Measurements from ENCODE around the gene MYO9A.
"Not testable (repeated sequence)": the region's sequence is repeated elsewhere in the genome, so short reads cannot be mapped to it uniquely, and the experiment has no call there.

The MYO9A gene

GRCh38 chr15:72086920-72087648, 30.9 kb downstream of the MYO9A start:
- DNase-seq, result no peak

GRCh38 chr15:72086010-72086697, 31.8 kb downstream of the MYO9A start:
- DNase-seq, result no peak

- DNase-seq, result no peak
Measured at GRCh38 chr15:72082176-72082575, 35.8 kb downstream of the MYO9A start.

- no peak for DNase-seq
Measured at GRCh38 chr15:72078887-72079286, 39.1 kb downstream of the MYO9A start.

DNA sequence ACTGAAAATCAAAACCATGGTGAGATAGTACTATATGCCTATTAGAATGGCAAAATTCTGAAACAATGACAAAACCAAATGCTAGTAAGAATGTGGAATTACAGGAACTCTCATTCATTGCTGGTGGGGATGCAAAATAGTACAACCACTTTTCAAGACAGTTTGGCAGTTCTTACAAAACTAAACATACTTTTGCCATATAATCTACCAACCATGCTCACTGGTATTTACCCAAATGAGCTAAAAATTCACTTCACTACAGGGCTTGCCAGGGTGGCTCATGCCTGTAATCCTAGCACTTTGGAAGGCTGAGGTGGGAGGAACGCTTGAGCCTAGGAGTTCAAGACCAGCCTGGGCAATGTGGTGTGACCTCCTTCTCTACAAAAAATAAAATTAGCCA, 40.0 kb downstream of the MYO9A start:
- no peak for DNase-seq

- no peak for DNase-seq
Measured at GRCh38 chr15:72074335-72075060, 43.5 kb downstream of the MYO9A start.

GRCh38 chr15:72071448-72071825, 46.5 kb downstream of the MYO9A start:
- not testable (repeated sequence) for DNase-seq

DNA sequence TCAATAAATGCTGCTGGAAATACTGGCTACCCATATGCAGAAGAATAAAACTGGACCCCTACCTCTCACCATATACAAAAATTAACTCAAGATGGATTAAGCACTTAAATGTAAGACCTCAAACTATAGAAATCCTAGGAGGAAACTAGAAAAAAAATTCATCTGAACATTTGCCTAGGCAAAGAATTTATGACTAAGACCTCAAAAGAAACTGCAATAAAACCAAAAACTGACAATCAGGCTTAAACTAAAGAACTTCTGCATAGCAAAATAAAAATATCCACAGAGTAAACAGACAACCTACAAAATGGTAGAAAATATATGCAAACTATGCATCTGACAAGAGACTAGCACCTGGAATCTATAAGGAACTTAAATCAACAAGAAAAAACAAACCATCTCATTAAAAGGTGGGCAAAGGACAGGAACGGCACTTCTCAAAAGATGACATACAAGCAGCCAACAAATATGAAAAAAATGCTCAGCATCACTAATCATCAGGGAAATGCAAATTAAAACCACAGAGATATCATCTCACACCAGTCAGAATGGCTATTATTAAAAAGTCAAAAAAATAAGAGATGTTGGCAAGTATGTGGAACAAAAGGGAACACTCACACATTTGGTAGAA, 47.0 kb downstream of the MYO9A start:
- no peak for DNase-seq

- no peak for DNase-seq
Measured at GRCh38 chr15:72068856-72069255, 49.1 kb downstream of the MYO9A start.

DNA sequence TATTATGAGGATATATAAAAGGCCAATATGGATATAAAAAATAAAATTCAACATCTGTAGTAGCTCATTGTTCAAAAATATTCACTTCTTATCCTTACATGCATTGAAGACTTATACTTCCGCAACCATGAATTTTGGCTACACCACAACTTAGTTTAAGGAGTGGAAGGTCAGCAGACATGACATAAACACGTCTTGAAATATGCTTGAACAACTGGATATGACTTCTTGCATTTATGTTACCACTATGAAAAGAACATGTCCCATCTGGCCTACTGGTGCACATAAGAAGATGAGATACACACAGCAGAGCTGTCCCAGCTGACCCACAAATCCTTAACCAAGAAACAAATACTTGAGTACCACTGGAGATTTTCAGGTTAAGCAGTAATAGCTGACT, 52.1 kb downstream of the MYO9A start:
- no peak for DNase-seq

- DNase-seq, result no peak
Measured at GRCh38 chr15:72063186-72063585, 54.8 kb downstream of the MYO9A start.

DNA sequence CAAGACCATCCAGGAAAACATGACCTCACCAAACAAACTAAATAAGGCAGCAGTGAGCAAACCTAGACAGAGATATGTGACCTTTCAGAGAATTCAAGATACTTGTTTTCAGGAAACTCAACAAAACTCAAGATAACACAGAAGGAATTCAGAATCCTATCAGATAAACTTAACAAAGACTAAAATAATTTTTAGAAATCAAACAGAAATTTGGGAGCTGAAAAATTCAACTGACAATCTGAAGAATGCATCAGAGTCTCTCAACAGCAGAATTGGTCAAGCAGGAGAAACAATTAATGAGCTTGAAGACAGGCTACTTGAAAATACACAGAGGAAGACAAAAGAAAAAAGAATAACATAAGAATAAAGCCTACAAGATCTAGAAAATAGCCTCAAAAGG, 55.6 kb downstream of the MYO9A start:
- DNase-seq, result no peak

DNA sequence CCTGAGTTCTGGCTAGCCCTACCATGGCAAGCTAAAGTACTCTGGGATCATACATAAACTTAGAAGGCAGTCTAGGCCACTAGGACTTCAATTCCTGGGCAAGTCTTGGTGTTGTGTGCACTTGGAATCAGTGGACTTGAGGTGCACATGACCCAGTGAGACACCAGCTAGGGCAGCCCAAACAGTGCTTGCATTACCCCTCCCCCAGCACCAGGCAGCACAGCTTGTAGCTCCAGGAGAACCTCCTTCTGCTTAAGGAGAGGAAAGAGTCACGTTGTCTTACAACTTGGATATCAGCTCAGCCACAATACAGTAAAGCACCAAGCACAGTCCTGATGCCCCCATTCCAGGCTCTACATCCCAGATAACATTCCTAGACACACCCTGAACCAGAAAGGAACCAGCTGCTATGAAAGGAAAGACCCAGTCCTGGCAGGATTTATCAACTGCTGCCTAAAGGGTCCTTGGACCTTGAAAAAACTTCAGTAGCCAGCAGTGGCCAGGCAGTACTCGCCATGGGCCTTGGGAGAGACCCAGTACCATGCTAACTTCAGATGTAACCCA, 57.2 kb downstream of the MYO9A start:
- DNase-seq, result no peak

DNA sequence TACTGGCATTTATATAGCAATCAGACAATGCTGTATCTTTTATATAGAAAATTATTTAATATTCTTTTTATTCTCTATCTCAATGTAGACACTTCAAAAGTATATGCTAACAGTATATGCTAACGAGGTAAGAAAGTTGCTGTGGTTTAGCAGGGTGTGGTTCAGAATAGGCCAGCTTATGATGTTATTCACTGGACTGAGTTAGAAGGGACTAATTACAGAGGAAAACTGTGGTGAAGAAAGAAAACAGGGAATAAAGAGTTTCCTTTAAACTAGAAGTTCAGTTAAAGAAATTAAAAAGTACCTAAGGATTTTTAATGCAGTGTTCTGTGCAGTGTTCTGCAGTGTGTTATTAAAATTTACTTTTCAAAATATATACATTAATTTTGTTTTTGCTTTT, 59.4 kb downstream of the MYO9A start:
- DNase-seq, result no peak

- no peak for DNase-seq
Measured at GRCh38 chr15:72057548-72058091, 60.3 kb downstream of the MYO9A start.

GRCh38 chr15:72056217-72056616, 61.7 kb downstream of the MYO9A start:
- DNase-seq, result not testable (repeated sequence)

- DNase-seq, result not testable (repeated sequence)
Measured at GRCh38 chr15:72053297-72053696, 64.7 kb downstream of the MYO9A start.

GRCh38 chr15:72050700-72051099, 67.2 kb downstream of the MYO9A start:
- DNase-seq, result no peak

DNA sequence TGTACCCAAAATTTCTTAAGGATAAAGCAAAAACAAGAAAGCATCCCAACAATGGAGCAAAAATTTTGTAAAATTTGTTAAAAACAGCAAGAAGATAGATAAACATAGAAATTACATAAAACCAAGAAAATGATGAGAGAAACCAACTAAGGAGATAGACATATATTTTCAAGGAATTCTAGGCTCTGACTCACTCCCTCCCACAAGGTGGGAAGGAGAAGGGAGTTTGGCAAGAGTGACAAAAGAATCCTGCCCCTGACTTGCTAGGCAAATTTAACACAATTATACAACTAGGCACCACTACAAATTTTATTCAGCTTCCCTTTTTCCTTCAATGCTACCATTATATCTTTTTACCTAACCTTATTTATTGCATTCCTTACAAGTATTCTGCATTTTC, 70.9 kb downstream of the MYO9A start:
- no peak for DNase-seq

DNA sequence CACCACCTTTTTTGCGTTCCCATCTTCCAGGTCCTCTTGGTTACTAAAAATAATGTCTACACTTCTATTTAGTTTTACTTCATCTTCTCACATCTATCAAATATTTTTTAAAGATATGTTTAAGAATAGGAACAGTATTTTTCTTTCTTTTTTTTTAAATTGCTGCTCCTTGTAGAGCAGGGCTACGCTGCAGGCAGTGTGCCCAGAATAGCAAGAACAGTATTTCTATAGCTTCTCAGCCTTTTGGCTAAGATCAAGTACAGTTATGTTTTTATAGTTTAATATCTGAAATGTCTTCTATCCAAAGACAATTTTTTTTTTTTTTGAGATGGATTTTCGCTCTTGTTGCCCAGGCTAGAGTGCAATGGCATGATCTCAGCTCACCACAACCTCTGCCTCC, 73.0 kb downstream of the MYO9A start:
- DNase-seq, result no peak

- no peak for DNase-seq
Measured at GRCh38 chr15:72042865-72043264, 75.1 kb downstream of the MYO9A start.

GRCh38 chr15:72042054-72042453, 75.9 kb downstream of the MYO9A start:
- no peak for DNase-seq

GRCh38 chr15:72037321-72037720, 80.6 kb downstream of the MYO9A start:
- no peak for DNase-seq
